Muscle of leg (tissue), 11 donors: Measurements from ENCODE around the gene SLC38A4. TPM values are rescaled to one million over a fixed set of nuclear protein-coding genes. Genes with fewer than 3 reads are reported as not detected.

Experiments used
- DNase-seq: peaks from one replicate; pipeline ENCODE4 v3.0.0; 2013
- H3K27ac ChIP-seq: one replicate; pipeline ENCODE4 v1.5.1; 2013; ENCODE audit warnings: mild to moderate bottlenecking, low read length, control low read depth
- H3K27me3 ChIP-seq: one replicate; pipeline ENCODE4 v1.6.1; 2013; ENCODE audit warnings: low read length; ENCODE audit not compliant: control insufficient read depth, insufficient read depth
- H3K36me3 ChIP-seq: one replicate; pipeline ENCODE4 v1.6.1; 2013; ENCODE audit warnings: low read length; ENCODE audit not compliant: control insufficient read depth, insufficient read depth
- H3K4me1 ChIP-seq: one replicate; pipeline ENCODE4 v1.6.1; 2013; ENCODE audit warnings: low read length; ENCODE audit not compliant: control insufficient read depth, insufficient read depth
- H3K4me3 ChIP-seq: one replicate; pipeline ENCODE4 v1.5.1; 2013; ENCODE audit warnings: low read length, control low read depth
- H3K9me3 ChIP-seq: replicated peaks from 2 replicates; pipeline ENCODE4 v1.6.1; 2013; ENCODE audit warnings: low read depth, low read length; ENCODE audit not compliant: control insufficient read depth
- WGBS: methylation state at CpG from one replicate; pipeline ENCODE4 v1.1.5; 2013; ENCODE audit warnings: missing lambda C conversion rate; ENCODE audit not compliant: insufficient coverage; 5-methylcytosine and 5-hydroxymethylcytosine counted together
- polyA plus RNA-seq, 8 donors: library from polyadenylated mRNA; unstranded; fragments of 120-200 nt; gene quantifications; one replicate each; pipeline versions ENCODE4 v1.2.1 to v1.2.3, GENCODE V29; 2013; ENCODE audit warnings: inconsistent platforms in 1 of 8, low replicate concordance in 1 of 8; ENCODE audit not compliant: insufficient read length in 8 of 8, insufficient read depth in 1 of 8
- total RNA-seq: library from RNA; stranded (reverse); fragments of 120-200 nt; gene quantifications from one replicate; pipeline ENCODE4 v1.2.4, GENCODE V29; 2013

The SLC38A4 gene
- total and polyA plus RNA-seq, 9 donors, result 5.6 to 8.4 (median 6.6) TPM

- H3K27me3 ChIP-seq, result no peaks in the 10 kb centered on the region
- no peak overlapping the region for H3K4me3 ChIP-seq
- H3K27ac ChIP-seq, result no peak overlapping the region
- 42% methylated on average over 3 of the region's 3 CpGs for WGBS
- no peaks in the 10 kb centered on the region for H3K36me3 ChIP-seq
- H3K9me3 ChIP-seq, result no peaks in the 10 kb centered on the region
- DNase-seq, result peak; percentile 63
- H3K4me1 ChIP-seq, result peaks cover 7% of the 10 kb centered on the region
Measured at GRCh38 chr12:46722394-46723185, 103.2 kb downstream of the SLC38A4 start.

- H3K4me1 ChIP-seq, result peaks cover 7% of the 10 kb centered on the region
- no CpG with 5 or more reads among the region's 3 CpGs for WGBS
- H3K27me3 ChIP-seq, result no peaks in the 10 kb centered on the region
- H3K36me3 ChIP-seq, result no peaks in the 10 kb centered on the region
- no peak for DNase-seq
- no peak overlapping the region for H3K4me3 ChIP-seq
- no peak overlapping the region for H3K27ac ChIP-seq
- H3K9me3 ChIP-seq, result no peaks in the 10 kb centered on the region
Measured at GRCh38 chr12:46718495-46718894, 107.3 kb downstream of the SLC38A4 start.

- no peaks in the 10 kb centered on the region for H3K9me3 ChIP-seq
- peak overlapping the region; percentile 42 for H3K27ac ChIP-seq
- H3K36me3 ChIP-seq, result no peaks in the 10 kb centered on the region
- WGBS, result no CpG with 5 or more reads among the region's 3 CpGs
- DNase-seq, result peak; percentile 84
- peaks cover 7% of the 10 kb centered on the region for H3K4me1 ChIP-seq
- no peaks in the 10 kb centered on the region for H3K27me3 ChIP-seq
- H3K4me3 ChIP-seq, result no peak overlapping the region
Measured at GRCh38 chr12:46717868-46718267, 107.9 kb downstream of the SLC38A4 start.

- no peak overlapping the region for H3K27ac ChIP-seq
- H3K4me1 ChIP-seq, result peaks cover 1% of the 10 kb centered on the region
- H3K27me3 ChIP-seq, result no peaks in the 10 kb centered on the region
Measured at GRCh38 chr12:46717159-46717558, 108.6 kb downstream of the SLC38A4 start.

More at GRCh38 chr12:46717159-46717558, 108.6 kb downstream of the SLC38A4 start:
- no peaks in the 10 kb centered on the region for H3K36me3 ChIP-seq
- H3K9me3 ChIP-seq, result no peaks in the 10 kb centered on the region
- no peak for DNase-seq
- H3K4me3 ChIP-seq, result no peak overlapping the region
